ENCODE results near the gene TCP10L.
"Not testable (repeated sequence)": the region's sequence is repeated elsewhere in the genome, so short reads cannot be mapped to it uniquely, and the experiment has no call there.

Gene TCP10L

GRCh38 chr21:32585970-32586369 is 647 bp upstream of the TCP10L start:
- no peak for DNase-seq (ENCODE audit: low read depth in 3 of 3)

DNA sequence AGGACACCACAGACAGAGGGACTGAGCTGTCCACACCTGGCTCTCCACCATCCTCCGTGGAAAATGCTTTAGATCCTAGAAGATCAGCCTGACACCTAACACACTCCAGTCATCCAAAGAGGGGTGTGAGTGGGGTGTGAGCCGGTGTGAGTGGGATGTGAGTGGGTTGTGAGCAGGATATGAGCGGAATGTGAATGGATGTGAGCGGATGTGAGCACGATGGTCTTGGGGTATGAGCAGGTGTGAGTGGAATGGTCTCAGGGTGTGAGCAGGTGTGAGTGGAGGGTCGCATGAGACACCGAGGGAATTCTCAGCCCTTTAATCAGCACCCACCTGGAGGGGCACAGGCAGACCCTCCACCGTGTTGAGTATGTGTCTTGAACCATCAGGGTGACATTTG is 851 bp downstream of the TCP10L start:
- DNase-seq (ENCODE audit: low read depth in 3 of 3) = no peak

- DNase-seq (ENCODE audit: low read depth in 3 of 3) = no peak
These were observed 3.6 kb downstream of the TCP10L start for GRCh38 chr21:32581732-32582131.

GRCh38 chr21:32580949-32581348 is 4.4 kb downstream of the TCP10L start:
- no peak for DNase-seq (ENCODE audit: low read depth in 3 of 3)

GRCh38 chr21:32578107-32578691 is 7.1 kb downstream of the TCP10L start:
- peak in 1 of 3 experiments; percentile 11 for DNase-seq (ENCODE audit: low read depth in 3 of 3)

GRCh38 chr21:32576011-32576410 is 9.3 kb downstream of the TCP10L start:
- DNase-seq (ENCODE audit: low read depth in 3 of 3) = no peak

DNA sequence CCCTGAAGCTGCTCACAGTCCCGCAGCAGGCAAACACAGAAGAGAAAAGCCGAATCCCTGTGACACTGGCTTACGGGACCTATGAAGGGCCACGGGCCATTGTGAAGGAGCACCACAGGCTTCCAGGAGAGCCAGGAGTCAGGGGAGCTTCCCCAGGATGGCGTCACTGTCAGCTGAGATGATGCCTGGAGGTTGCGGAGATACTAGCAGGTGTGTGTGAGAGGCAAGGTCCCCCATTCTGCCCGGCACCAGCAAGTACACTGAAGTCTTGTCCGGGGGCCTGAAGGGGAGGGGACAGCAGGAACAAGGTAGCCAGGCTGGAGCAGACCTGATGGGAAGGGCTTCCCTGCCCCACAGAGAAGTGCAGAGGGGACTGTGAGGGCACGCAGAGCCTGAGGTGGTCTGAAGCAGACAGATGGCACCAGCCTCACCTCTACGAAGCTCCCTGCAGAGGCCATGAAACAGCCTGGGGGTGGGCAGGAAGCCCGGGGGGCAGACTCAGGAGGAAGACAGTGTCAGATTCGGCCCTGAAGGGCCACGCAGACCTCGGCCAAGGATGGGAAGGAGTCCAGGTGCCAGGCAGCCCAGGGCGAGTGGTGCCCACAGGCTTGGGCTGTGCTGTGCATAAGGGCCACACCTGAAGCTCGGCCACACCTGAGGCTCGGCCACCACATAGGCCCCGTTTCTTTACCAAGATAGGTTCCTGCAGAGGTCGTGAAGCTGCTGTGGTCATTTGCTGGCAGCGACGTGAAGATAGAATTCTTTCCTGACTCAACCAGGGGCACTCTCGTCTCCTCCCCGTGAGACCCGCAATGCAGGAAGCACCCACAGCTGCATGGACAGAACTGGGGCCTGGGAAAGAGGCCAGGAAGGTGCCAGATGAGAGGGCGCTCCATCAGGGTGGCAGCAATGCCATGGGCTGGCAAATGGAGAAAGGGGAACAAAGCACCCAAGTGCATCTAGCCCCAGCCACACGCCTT is 10.1 kb downstream of the TCP10L start:
- no peak for DNase-seq (ENCODE audit: low read depth in 3 of 3)

DNA sequence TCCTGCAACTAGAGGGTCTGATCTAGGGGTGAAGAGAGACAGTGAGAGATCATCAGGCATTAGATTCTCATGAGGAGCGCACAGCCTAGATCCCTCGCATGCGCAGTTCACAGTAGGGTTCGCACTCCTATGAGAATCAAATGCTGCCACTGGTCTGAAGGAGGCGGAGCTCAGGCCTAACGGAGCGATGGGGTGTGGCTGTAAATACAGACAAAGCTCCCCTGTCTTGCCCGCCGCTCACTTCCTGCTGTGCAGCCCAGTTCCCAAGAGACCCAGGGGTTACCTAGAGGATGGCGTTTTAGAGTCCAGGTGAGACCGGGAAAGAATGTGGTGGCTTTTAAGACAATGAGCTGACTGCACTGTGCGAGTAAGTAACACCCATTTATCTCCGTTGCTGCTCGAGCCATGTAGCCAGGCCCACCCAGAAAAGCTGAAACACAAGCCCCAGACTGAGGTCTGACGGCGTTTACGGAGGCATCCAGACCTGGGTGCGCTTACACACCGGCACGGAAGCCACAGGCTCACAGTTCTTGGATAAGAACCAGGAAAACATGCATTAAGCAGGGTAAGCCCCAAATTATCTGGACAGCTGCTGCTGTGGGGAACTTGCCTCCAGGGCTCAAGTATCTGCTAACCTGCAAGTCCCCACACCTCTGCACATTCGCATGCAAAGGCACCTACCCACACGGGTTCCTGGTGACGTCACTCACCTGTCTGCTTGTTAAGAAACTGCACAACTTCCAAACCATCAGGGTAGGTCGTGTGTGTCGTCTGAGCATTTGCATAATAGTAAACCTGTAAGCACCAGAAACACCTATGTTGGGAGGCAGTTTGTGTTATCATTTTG is 12.5 kb downstream of the TCP10L start:
- DNase-seq (ENCODE audit: low read depth in 3 of 3) = no peak

- no peak for DNase-seq (ENCODE audit: low read depth in 3 of 3)
These were observed 14.9 kb downstream of the TCP10L start for GRCh38 chr21:32570456-32570855.

DNA sequence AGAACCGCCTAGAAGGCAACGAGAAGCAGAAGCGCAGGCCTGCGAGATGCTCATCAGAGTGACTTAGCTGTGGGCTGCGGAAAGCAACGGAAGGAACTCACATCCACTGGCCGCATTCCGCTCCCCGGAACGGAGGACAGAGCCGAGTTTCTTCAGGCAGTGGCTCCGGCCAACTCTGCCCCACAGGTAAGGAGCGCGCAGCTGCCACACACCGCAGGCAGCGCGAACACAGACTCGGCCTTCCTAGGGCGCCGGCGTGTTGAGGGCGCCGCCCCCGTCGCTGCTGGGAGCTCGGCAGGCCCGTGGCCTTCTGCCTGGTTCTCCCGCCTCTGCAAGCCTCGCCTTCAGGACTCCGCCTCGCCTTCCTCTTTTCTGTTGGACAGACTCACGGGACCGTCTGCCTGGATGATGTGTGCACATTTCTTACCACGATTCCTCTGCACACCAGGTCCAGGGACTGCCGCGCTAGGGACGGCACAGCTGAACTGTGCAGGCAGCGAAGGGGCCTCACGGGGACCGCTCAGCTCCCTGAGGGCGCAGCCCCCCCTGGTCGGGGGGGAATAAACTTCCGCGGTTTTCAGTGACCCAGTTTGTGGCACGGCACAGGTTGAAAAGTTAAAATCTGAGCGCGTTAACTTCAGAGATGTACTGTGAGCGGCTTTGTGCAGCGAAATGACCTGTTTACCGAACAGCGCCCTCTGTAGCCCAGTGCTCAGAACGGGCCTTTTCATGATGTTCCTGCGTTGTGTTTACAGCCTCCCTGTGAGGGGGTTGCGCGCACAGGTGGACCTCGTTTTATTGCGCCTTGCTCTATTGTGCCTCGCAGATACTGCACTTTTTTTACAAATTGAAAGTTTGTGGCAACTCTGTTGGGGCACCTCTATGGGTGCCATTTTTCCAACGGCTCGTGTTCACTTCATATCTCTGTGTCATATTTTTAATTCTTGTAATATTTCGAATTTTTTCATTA is 15.8 kb downstream of the TCP10L start:
- DNase-seq (ENCODE audit: low read depth in 3 of 3) = peak; percentile 58 to 78 (median 70)

DNA sequence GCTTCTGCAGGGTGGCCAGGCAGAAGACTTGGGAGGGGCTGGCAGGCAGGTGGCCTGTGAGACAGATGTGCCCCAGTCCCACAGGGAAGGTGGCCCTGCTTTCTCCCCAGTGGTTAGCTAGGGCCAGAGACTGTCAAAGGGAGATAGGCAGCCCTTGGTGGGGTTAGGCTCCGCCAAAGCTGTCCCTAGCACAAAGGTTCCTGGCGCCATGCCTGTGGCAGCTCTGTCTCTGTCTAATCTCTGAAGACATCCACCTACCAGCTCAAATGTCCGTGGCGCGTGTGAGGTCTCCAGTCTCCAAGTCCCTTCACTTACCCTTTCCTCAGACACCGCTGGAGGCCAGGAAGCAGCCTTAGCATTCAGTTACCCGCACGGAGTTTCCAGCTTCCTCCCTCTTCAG is 17.7 kb downstream of the TCP10L start:
- no peak for DNase-seq (ENCODE audit: low read depth in 3 of 3)

DNA sequence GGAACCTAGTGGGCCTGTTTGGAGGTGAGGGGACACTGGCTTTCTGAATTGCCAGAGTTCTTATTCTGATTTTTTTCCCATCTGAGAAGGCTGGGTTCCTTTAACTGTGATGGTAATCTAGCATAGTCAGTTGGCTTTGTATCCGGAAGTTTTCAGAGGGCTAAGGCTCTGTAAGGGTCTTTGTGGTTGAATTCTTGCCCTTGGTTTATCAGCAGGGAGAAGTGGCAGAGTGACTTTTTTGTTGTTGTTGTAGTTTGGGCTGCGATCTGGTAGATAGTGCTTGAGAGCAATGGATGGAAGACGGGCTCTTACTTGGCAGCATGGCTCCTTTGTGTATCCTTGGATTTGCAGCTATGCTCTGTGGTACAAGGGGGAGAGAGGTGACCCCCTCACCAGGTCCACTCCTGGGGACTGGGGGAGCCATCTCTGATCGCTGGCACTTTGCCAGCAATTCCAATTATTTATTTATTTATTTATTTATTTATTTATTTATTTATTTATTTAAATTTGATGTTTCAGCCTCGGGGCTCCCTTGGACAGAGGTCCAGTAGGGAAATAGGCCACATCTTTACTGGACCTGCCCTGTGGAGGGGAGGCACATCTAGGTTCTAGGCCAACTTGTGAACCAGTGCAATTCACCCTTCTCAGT is 18.5 kb downstream of the TCP10L start:
- DNase-seq (ENCODE audit: low read depth in 3 of 3) = no peak

GRCh38 chr21:32565856-32566465 is 19.4 kb downstream of the TCP10L start:
- DNase-seq (ENCODE audit: low read depth in 3 of 3) = no peak

GRCh38 chr21:32562915-32563314 is 22.4 kb downstream of the TCP10L start:
- DNase-seq (ENCODE audit: low read depth in 3 of 3) = no peak

DNA sequence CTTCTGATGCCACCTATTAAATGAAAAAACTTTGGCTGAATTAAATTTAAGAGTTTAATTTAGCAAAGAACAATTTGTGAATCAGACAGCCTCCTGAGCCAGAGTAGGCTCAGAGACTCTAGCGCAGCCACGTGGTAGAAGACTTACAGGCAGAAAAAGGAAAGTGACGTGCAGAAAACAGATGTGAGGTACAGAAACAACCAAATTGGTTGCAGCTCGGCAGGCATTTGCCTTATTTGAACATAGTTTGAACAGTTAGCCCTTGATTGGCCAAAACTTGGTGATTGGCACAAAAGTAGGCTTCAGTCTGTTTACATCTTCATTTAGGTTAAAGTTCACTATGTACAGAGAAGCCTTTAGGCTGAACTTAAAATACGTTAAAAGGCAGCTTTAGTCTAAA is 22.9 kb downstream of the TCP10L start:
- DNase-seq (ENCODE audit: low read depth in 3 of 3) = no peak

- DNase-seq (ENCODE audit: low read depth in 3 of 3) = not testable (repeated sequence)
These were observed 23.8 kb downstream of the TCP10L start for GRCh38 chr21:32561476-32561875.

- no peak for DNase-seq (ENCODE audit: low read depth in 3 of 3)
These were observed 24.4 kb downstream of the TCP10L start for GRCh38 chr21:32560896-32561295.

GRCh38 chr21:32559006-32559610 is 26.2 kb downstream of the TCP10L start:
- no peak for DNase-seq (ENCODE audit: low read depth in 3 of 3)

DNA sequence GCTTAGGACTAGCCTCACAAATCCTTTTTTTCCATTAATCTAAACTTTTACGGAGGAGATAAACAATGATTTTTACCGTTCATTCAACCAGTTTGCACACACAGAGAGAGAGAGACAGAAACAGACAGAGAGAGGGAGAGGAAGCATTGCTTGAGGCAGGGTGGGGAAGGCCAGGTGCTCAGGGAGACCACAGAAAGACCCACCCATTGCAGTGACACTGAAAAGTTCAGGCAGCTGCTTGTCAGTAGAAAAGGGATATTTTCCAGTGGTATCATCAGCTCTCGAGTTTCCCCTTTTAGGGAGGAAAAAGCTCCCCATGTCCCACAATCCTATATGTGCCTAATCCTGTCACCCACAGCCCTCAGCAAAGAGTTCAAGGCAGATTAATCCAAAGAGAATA is 27.2 kb downstream of the TCP10L start:
- no peak for DNase-seq (ENCODE audit: low read depth in 3 of 3)
